ENCODE results near the gene WDFY4. TPM values are rescaled to one million over a fixed set of nuclear protein-coding genes. Genes with fewer than 3 reads are reported as not detected.

Gene WDFY4
- total RNA-seq, 1 donor, result not detected

DNA sequence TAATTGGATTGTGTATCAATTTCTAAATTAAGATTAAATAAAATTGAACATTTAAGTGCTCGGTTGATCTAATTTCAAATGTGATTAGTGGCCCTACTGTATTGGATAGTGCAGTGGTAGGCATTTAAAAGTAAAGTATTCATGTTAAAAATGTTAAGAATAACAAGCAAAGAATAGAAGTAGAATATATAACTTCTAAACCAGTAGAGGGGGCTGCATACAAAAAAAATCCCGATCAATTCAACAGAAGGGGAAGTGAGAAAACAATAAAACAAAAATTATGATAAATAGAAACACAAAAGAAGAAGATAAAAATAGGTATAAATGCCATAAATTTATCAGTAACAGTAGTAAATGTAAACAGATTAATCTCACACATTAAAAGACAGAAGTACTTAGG, 24.9 kb upstream of the WDFY4 start:
- H3K4me3 ChIP-seq (ENCODE audit: low read depth, low read length), result no peak overlapping the region
- TF ChIP-seq, protein P1, sequence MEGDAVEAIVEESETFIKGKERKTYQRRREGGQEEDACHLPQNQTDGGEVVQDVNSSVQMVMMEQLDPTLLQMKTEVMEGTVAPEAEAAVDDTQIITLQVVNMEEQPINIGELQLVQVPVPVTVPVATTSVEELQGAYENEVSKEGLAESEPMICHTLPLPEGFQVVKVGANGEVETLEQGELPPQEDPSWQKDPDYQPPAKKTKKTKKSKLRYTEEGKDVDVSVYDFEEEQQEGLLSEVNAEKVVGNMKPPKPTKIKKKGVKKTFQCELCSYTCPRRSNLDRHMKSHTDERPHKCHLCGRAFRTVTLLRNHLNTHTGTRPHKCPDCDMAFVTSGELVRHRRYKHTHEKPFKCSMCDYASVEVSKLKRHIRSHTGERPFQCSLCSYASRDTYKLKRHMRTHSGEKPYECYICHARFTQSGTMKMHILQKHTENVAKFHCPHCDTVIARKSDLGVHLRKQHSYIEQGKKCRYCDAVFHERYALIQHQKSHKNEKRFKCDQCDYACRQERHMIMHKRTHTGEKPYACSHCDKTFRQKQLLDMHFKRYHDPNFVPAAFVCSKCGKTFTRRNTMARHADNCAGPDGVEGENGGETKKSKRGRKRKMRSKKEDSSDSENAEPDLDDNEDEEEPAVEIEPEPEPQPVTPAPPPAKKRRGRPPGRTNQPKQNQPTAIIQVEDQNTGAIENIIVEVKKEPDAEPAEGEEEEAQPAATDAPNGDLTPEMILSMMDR (IDR thresholded peaks at IDR 0.05; ENCODE audit: insufficient read depth, low read length), result peak; percentile 39
- DNase-seq (ENCODE audit: low read depth), result peak; percentile 17

- no peak for DNase-seq (ENCODE audit: low read depth)
- no peak overlapping the region for H3K4me3 ChIP-seq (ENCODE audit: low read depth, low read length)
- TF ChIP-seq, protein P1 (IDR thresholded peaks at IDR 0.05; ENCODE audit: insufficient read depth, low read length), result no peak
These were observed 23.2 kb upstream of the WDFY4 start for GRCh38 chr10:48661441-48661840.

- DNase-seq (ENCODE audit: low read depth), result no peak
- TF ChIP-seq, protein P1 (IDR thresholded peaks at IDR 0.05; ENCODE audit: insufficient read depth, low read length), result no peak
- no peak overlapping the region for H3K4me3 ChIP-seq (ENCODE audit: low read depth, low read length)
These were observed 16.6 kb upstream of the WDFY4 start for GRCh38 chr10:48667960-48668590.

DNA sequence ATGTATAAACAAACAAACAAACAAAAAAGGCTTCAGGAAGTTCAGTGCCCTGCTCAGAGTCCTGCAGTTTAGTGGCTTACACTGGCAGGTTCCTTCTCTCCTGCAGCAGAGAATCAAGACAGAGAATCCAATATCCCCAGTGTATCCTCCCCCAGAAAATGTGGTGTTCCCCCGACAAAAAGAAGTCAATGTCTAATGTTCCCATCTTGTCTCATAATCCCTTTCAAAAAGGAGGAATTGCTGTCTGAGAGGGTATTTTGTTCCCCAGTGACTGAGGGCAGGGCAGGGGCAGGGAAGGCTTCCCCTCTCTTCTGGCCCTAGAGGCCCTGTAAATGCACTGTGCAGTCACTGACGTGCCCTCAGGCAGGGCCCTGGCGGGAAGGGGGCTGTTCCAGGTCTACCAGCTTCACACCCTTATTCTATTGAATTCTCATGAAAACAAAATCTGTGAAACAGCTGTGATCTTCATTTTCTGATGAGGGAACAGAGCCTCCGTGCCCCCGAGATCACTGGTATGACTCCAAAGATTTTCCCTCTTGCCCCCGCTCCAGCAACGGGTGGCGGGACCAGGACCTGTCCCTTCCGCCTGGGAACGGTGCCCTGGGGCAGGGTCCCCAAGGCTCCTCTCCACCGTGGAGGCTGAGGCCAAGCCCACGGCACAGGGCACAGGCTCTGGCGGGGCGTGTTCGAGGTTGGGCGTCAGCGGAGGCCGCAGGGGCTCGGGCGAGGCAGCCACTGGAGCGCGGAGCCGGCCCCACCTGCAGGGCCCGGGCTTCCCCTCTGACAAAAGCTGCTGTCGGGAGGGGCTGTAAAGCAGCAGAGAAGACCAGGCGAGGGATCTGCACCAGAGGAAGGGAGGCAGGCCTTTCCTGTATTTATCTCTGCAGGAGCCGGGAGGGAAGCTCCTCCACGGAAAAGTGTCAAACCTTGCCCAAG, 13.4 kb upstream of the WDFY4 start:
- no peak overlapping the region for H3K4me3 ChIP-seq (ENCODE audit: low read depth, low read length)
- no peak for DNase-seq (ENCODE audit: low read depth)
- TF ChIP-seq, protein P1 (IDR thresholded peaks at IDR 0.05; ENCODE audit: insufficient read depth, low read length), result no peak

DNA sequence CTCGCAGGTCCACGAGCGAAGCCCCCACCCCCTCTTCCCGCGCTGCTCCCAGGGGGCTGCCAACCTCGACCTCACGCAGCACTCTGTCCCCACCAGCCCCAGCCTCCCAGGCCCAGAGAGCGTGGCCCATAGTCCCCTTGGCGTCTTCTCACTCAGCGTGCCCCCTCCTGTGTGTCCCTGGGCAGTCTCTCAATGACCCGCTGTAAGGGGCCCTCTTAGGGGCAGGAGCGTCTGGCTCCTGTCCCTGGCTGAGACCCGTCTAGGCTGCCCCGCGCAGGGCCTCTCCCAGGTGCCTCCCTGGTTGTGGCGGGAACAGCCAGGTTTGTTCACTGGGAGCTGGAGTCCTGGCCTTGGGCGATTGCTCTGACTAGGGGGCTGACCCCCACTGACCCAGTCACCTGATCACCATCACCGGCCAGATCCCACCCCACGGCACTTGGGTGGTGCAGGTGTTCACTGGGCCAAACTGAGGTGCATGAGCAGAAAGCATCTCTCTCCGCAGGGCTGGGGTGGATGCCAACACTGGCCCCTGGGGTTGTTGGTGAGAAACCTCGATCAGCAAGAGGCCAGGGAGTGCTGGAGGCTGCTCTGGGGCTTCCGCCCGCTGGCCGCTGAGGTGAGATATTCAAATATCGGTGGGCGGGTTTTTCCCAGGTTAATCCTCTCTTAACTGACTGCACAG, 12.6 kb upstream of the WDFY4 start:
- no peak overlapping the region for H3K4me3 ChIP-seq (ENCODE audit: low read depth, low read length)
- TF ChIP-seq, protein P1 (IDR thresholded peaks at IDR 0.05; ENCODE audit: insufficient read depth, low read length), result no peak
- DNase-seq (ENCODE audit: low read depth), result no peak

DNA sequence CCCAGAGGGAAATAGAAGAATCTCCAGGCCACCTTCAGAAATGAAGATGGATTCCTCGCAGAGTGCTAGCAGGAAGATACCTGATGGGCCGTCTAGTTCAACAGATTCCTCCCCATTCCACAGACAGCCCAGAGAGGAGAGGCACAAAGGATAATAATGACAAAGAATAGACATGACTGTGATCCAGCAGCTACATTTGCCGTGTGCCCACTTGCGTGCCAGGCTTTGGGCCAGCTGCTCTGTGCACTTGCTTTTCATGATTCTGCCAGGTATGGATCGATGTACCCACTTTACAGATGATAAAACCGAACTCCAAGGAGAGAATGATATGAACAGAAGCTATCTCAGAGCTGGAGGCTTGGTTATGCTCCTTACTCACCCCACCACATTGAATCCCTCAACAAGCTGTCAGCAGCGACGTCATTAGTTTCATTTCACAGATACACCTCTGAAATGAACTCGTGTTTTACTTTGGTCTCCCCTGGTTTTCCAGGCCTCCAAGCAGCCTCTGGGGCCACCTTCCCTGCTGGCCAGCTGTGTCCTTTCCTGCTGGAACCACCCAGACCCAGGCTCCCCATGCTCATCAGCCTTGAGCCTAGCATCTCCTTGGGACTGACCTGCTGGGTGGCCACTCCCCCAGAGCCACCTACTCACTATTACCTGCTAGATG, 11.9 kb upstream of the WDFY4 start:
- TF ChIP-seq, protein P1 (IDR thresholded peaks at IDR 0.05; ENCODE audit: insufficient read depth, low read length), result no peak
- no peak for DNase-seq (ENCODE audit: low read depth)
- no peak overlapping the region for H3K4me3 ChIP-seq (ENCODE audit: low read depth, low read length)

Data from fibroblast of the aortic adventitia (primary cell).